HepG2 (cell line): ENCODE measurements around the gene UBTD1. TPM values are rescaled to one million over a fixed set of nuclear protein-coding genes. Genes with fewer than 3 reads are reported as not detected.

Source experiments
- AHR ChIP-seq: IDR thresholded peaks from 2 replicates; pipeline ENCODE4 v1.6.1; 2018; ENCODE audit warnings: missing genetic modification reagents, missing compliant biosample characterization
- ARNT2 ChIP-seq: sonication (generic); formaldehyde crosslinking; IDR thresholded peaks from 2 replicates; pipeline ENCODE4 v1.8.0; 2022; ENCODE audit warnings: mild to moderate bottlenecking, low read depth, missing genetic modification reagents, moderate library complexity
- DMTF1 ChIP-seq: sonication (generic); formaldehyde crosslinking; IDR thresholded peaks from 2 replicates; pipeline ENCODE4 v1.4.0; 2020; ENCODE audit warnings: mild to moderate bottlenecking, missing genetic modification reagents
- ESRRA ChIP-seq: sonication (generic); formaldehyde crosslinking; IDR thresholded peaks from 2 replicates; pipeline ENCODE4 v1.5.1; 2020; ENCODE audit warnings: mild to moderate bottlenecking, low read depth, missing genetic modification reagents
- HOXA3 ChIP-seq: sonication (generic); formaldehyde crosslinking; IDR thresholded peaks from 2 replicates; pipeline ENCODE4 v1.5.0; 2020; ENCODE audit warnings: missing genetic modification reagents
- MAX ChIP-seq: IDR thresholded peaks from 2 replicates; pipeline ENCODE4 v1.6.1; 2012; ENCODE audit warnings: inconsistent platforms
- PATZ1 ChIP-seq: sonication (generic); formaldehyde crosslinking; IDR thresholded peaks from 2 replicates; pipeline ENCODE4 v1.4.0; 2020; ENCODE audit warnings: missing genetic modification reagents
- PLRG1 ChIP-seq: fragments of 450-650 bp; conservative IDR thresholded peaks from 2 replicates; pipeline ENCODE4 v1.6.1; 2016
- RELA ChIP-seq: sonication (generic); formaldehyde crosslinking; IDR thresholded peaks from 2 replicates; pipeline ENCODE4 v1.4.0; 2020; ENCODE audit warnings: missing genetic modification reagents
- RFXAP ChIP-seq: sonication (generic); formaldehyde crosslinking; IDR thresholded peaks from 2 replicates; pipeline ENCODE4 v1.4.0; 2020; ENCODE audit warnings: missing genetic modification reagents, borderline replicate concordance
- TAF15 ChIP-seq: fragments of 200-400 bp; formaldehyde crosslinking; IDR thresholded peaks from one replicate; pipeline ENCODE4 v1.6.1; 2018; ENCODE audit warnings: mild to moderate bottlenecking, low read depth, low read length; ENCODE audit not compliant: poor library complexity, severe bottlenecking
- TFDP1 ChIP-seq: IDR thresholded peaks from 2 replicates; pipeline ENCODE4 v1.6.1; 2016; ENCODE audit warnings: missing compliant biosample characterization, missing genetic modification reagents, borderline replicate concordance
- ZBTB10 ChIP-seq: sonication (generic); formaldehyde crosslinking; IDR thresholded peaks from 2 replicates; pipeline ENCODE4 v1.4.0; 2020; ENCODE audit warnings: missing genetic modification reagents, borderline replicate concordance
- ZBTB20 ChIP-seq: sonication (generic); formaldehyde crosslinking; IDR thresholded peaks from 2 replicates; pipeline ENCODE4 v1.8.1; 2023; ENCODE audit warnings: missing genetic modification reagents, low read depth, mild to moderate bottlenecking, borderline replicate concordance
- ZBTB37 ChIP-seq: sonication (generic); formaldehyde crosslinking; IDR thresholded peaks from 2 replicates; pipeline ENCODE4 v1.4.0; 2020; ENCODE audit warnings: mild to moderate bottlenecking, missing genetic modification reagents
- ZNF224 ChIP-seq: sonication (generic); formaldehyde crosslinking; IDR thresholded peaks from 2 replicates; pipeline ENCODE4 v1.5.0; 2020; ENCODE audit warnings: mild to moderate bottlenecking, missing genetic modification reagents
- ZNF230 ChIP-seq: sonication (generic); formaldehyde crosslinking; IDR thresholded peaks from 2 replicates; pipeline ENCODE4 v1.4.0; 2020; ENCODE audit warnings: mild to moderate bottlenecking, missing genetic modification reagents
- ZNF740 ChIP-seq: sonication (generic); formaldehyde crosslinking; IDR thresholded peaks from 2 replicates; pipeline ENCODE4 v1.4.0; 2020; ENCODE audit warnings: missing genetic modification reagents
- ZNF768 ChIP-seq: sonication (generic); formaldehyde crosslinking; IDR thresholded peaks from 2 replicates; pipeline ENCODE4 v1.4.0; 2020; ENCODE audit warnings: missing genetic modification reagents
- ZSCAN31 ChIP-seq: sonication (generic); formaldehyde crosslinking; IDR thresholded peaks from 2 replicates; pipeline ENCODE4 v1.5.0; 2020; ENCODE audit warnings: low read depth, mild to moderate bottlenecking, missing genetic modification reagents
- polyA plus RNA-seq, 8 experiments: library from polyadenylated mRNA; depleted of rRNA in 3 of 8; stranded (reverse) in 7 of 8; unstranded in 1 of 8; fragments of >200 nt; fragmentation: Illumina TruSeq in 4 of 8; extraction: Trizol in 4 of 8; gene quantifications; 2 replicates each; pipeline versions ENCODE4 v1.2.1 to v1.2.3, GENCODE V29; 2011 to 2016; ENCODE audit warnings: low read depth in 4 of 8, missing spikeins in 1 of 8, mixed read lengths in 1 of 8; ENCODE audit not compliant: insufficient read depth in 1 of 8
- total RNA-seq, 5 experiments: library from RNA; depleted of rRNA; stranded (reverse); fragments of >200 nt; fragmentation: Illumina TruSeq; extraction: Trizol; gene quantifications; 2 replicates each; pipeline ENCODE4 v1.2.3, GENCODE V29; 2016; ENCODE audit warnings: low read depth in 1 of 5

Gene UBTD1
- total and polyA plus RNA-seq, 2 of the 13 experiments (the other 11 are each of a cell fraction or from before 2014, with no cell fraction given) = 7.9 to 10.0 TPM

GRCh38 chr10:97584798-97585438 is 86.2 kb downstream of the UBTD1 start (continued):
- TF ChIP-seq TFDP1 (CRISPR knock-in tag) (peak; percentile 93), ZBTB37 (CRISPR knock-in tag) (no peak), ZBTB10 (CRISPR knock-in tag) (no peak), ESRRA (no peak), ZBTB20 (CRISPR knock-in tag) (no peak), TAF15 (no peak), ZNF768 (no peak), RFXAP (no peak), PLRG1 (no peak), ZSCAN31 (CRISPR knock-in tag) (no peak), HOXA3 (CRISPR knock-in tag) (peak; percentile 20; the same call in 1 of the 2 replicates), ZNF230 (CRISPR knock-in tag) (no peak), AHR (CRISPR knock-in tag) (no peak), ARNT2 (CRISPR knock-in tag) (0 out of 2 replicates have a peak, but pooled peaks have one; percentile 22), RELA (CRISPR knock-in tag) (no peak), MAX (peak; percentile 96), PATZ1 (CRISPR knock-in tag) (no peak), DMTF1 (CRISPR knock-in tag) (no peak), ZNF740 (CRISPR knock-in tag) (no peak), ZNF224 (no peak)
